K562 (cell line): Measurements from ENCODE around the gene VWA8. TPM values are rescaled to one million over a fixed set of nuclear protein-coding genes. Genes with fewer than 3 reads are reported as not detected.

Experiments used
- ATAC-seq: fragments of 200-7000 bp; cut with Tn5 transposase; 3 replicates; pipeline ENCODE4 v1.9.1; 2020; ENCODE audit warnings: moderate library complexity
- BruUV-seq: library from RNA; stranded (reverse); fragments of 400-500 nt; replicated peaks from 2 replicates; lab custom pipeline; 2021; lab: Mats Ljungman, UMichigan
- CTCF ChIA-PET: fragments of 300-600 bp; formaldehyde crosslinking; extraction: SDS; loops from one replicate; lab custom pipeline; 2021; ENCODE audit warnings: low intra/inter-chr PET ratio; lab: Yijun Ruan, JAX
- POLR2A ChIA-PET: fragments of 300-600, 350-650 bp; sonication (Branson Sonifier 250); formaldehyde crosslinking; extraction: SDS; loops from one replicate; lab custom pipeline; 2021; ENCODE audit warnings: antibody characterized with exemption, inconsistent platforms; lab: Yijun Ruan, JAX
- DNase-seq, 4 experiments: peaks; one replicate each; pipeline versions ENCODE4 v3.0.0 to v3.0.0-alpha.2; 2011 to 2018; ENCODE audit warnings: low spot score in 3 of 4, mixed read lengths in 3 of 4; ENCODE audit errors: extremely low read depth in 1 of 4
- FAIRE-seq: peaks from 2 replicates; lab custom pipeline; 2011; peaks lifted over from hg19 to GRCh38; lab: Jason Lieb, UNC
- H2AFZ ChIP-seq: 2 replicates; pipeline ENCODE4 v1.6.0; 2011; ENCODE audit warnings: low read depth, low read length, control low read depth, inconsistent platforms
- H3K27ac ChIP-seq: fragments of 200-600 bp; 3 replicates; pipeline ENCODE4 v1.8.0; 2011; ENCODE audit warnings: low read depth, mild to moderate bottlenecking, control low read depth, inconsistent platforms, low read length, moderate library complexity, mixed read lengths; ENCODE audit errors: extremely low read depth
- H3K27me3 ChIP-seq, 2 experiments: fragments of 300-600 bp in 1 of 2; 2 replicates in 1 of 2; 3 replicates in 1 of 2; pipeline versions ENCODE4 v1.6.0 to v1.8.0; 2011; ENCODE audit warnings: inconsistent platforms in 2 of 2, low read length in 2 of 2, mild to moderate bottlenecking in 1 of 2, mixed read lengths in 1 of 2, moderate library complexity in 1 of 2; ENCODE audit not compliant: control insufficient read depth in 2 of 2, insufficient read depth in 2 of 2
- H3K36me3 ChIP-seq: fragments of 300-600 bp; 3 replicates; pipeline ENCODE4 v1.8.0; 2011; ENCODE audit warnings: mild to moderate bottlenecking, low read length, inconsistent platforms; ENCODE audit not compliant: control insufficient read depth, insufficient read depth
- H3K4me1 ChIP-seq, 2 experiments: fragments of 200-600 bp in 1 of 2; replicated peaks in 1 of 2; 2 replicates in 1 of 2; 3 replicates in 1 of 2; pipeline versions ENCODE4 v1.5.1 to v1.8.0; 2011; ENCODE audit warnings: inconsistent platforms in 2 of 2, low read length in 2 of 2, mild to moderate bottlenecking in 1 of 2, mixed read lengths in 1 of 2, moderate library complexity in 1 of 2; ENCODE audit not compliant: control insufficient read depth in 2 of 2, insufficient read depth in 2 of 2
- H3K4me2 ChIP-seq: 2 replicates; pipeline ENCODE4 v1.6.1; 2011; ENCODE audit warnings: low read length, control low read depth, inconsistent platforms, mixed read lengths; ENCODE audit not compliant: insufficient read depth
- H3K4me3 ChIP-seq: fragments of 200-600 bp; sonication (generic), shearing (Covaris generic); 2 replicates; pipeline ENCODE4 v1.5.1; 2016; ENCODE audit warnings: control low read depth, inconsistent platforms
- H3K79me2 ChIP-seq: fragments of 200-600 bp; 3 replicates; pipeline ENCODE4 v1.8.0; 2011; ENCODE audit warnings: low read length, inconsistent platforms; ENCODE audit not compliant: control insufficient read depth, insufficient read depth
- H3K9ac ChIP-seq, 2 experiments: 2 replicates each; pipeline versions ENCODE4 v1.6.0 to v1.6.1; 2011; ENCODE audit warnings: low read depth in 2 of 2, low read length in 2 of 2, control low read depth in 1 of 2, inconsistent platforms in 1 of 2, mild to moderate bottlenecking in 1 of 2, mixed read lengths in 1 of 2; ENCODE audit not compliant: insufficient read depth in 1 of 2
- H3K9me1 ChIP-seq: one replicate; pipeline ENCODE4 v1.6.0; 2011; ENCODE audit warnings: inconsistent platforms, mild to moderate bottlenecking, low read length, moderate library complexity; ENCODE audit not compliant: control insufficient read depth, insufficient read depth
- H3K9me3 ChIP-seq: replicated peaks from 2 replicates; pipeline ENCODE4 v1.5.1; 2011; ENCODE audit warnings: low read depth, low read length, inconsistent platforms; ENCODE audit not compliant: control insufficient read depth, insufficient read depth
- H4K20me1 ChIP-seq: replicated peaks from 2 replicates; pipeline ENCODE4 v1.6.1; 2011; ENCODE audit warnings: low read length, inconsistent platforms, mixed read lengths; ENCODE audit not compliant: control insufficient read depth, insufficient read depth
- CHAMP1 ChIP-seq: fragments of 450-650 bp; IDR thresholded peaks from 2 replicates; pipeline ENCODE4 v1.6.1; 2016; ENCODE audit warnings: mild to moderate bottlenecking
- KDM1A ChIP-seq, 2 experiments: fragments of 450-650 bp; IDR thresholded peaks; 2 replicates each; pipeline ENCODE4 v1.6.1; 2016; ENCODE audit warnings: mild to moderate bottlenecking in 2 of 2
- MEIS2 ChIP-seq: fragments of 450-650 bp; IDR thresholded peaks from 2 replicates; pipeline ENCODE4 v1.6.1; 2014; ENCODE audit warnings: mild to moderate bottlenecking; ENCODE audit not compliant: partially characterized antibody
- RBBP5 ChIP-seq: fragments of 200-600 bp; sonication (generic); IDR thresholded peaks from 2 replicates; pipeline ENCODE4 v1.6.1; 2012; ENCODE audit warnings: borderline replicate concordance, mild to moderate bottlenecking, low read length, control low read depth, inconsistent platforms; ENCODE audit not compliant: insufficient read depth, poor library complexity, severe bottlenecking
- SMARCC2 ChIP-seq: fragments of 450-650 bp; IDR thresholded peaks from 2 replicates; pipeline ENCODE4 v1.6.1; 2017; ENCODE audit warnings: antibody characterized with exemption, moderate library complexity, mild to moderate bottlenecking, low read depth
- THRAP3 ChIP-seq: fragments of 450-650 bp; IDR thresholded peaks from 2 replicates; pipeline ENCODE4 v1.6.1; 2016; ENCODE audit warnings: mild to moderate bottlenecking, inconsistent platforms, borderline replicate concordance
- THRB ChIP-seq: fragments of 450-650 bp; formaldehyde crosslinking; conservative IDR thresholded peaks from 2 replicates; pipeline ENCODE4 v1.4.0; 2022; ENCODE audit warnings: mild to moderate bottlenecking, missing genetic modification characterization
- TSHZ1 ChIP-seq: fragments of 250-450 bp; sonication (Bioruptor Pico); IDR thresholded peaks from 2 replicates; pipeline ENCODE4 v1.4.0; 2020; ENCODE audit warnings: mild to moderate bottlenecking, moderate library complexity
- in situ Hi-C: fragments of 300-500 bp; cut with MboI; formaldehyde crosslinking; loops from 4 replicates; pipeline ENCODE4 v1.15.0; 2018; ENCODE audit warnings: inconsistent platforms, mixed read lengths
- intact Hi-C: fragments of 100-400 bp; cut with micrococcal nuclease; formaldehyde crosslinking; loops from 2 replicates; pipeline ENCODE4 v1.14.2; 2022
- polyA plus RNA-seq, 8 experiments: library from polyadenylated mRNA; depleted of rRNA in 4 of 8; stranded (reverse) in 5 of 8; unstranded in 3 of 8; fragments of >200 nt; fragmentation: Nextera tagmentation in 2 of 8; fragmentation: Illumina TruSeq in 1 of 8; extraction: Ambion mirVana in 2 of 8; extraction: Trizol in 1 of 8; gene quantifications; 2 replicates each; pipeline versions ENCODE4 v1.2.1 to v1.2.3, GENCODE V29; 2011 to 2014; ENCODE audit warnings: inconsistent platforms in 1 of 8, missing spikeins in 1 of 8
- total RNA-seq, 7 experiments: library from RNA; depleted of rRNA in 6 of 7; stranded (reverse); fragments of >200 nt in 6 of 7; fragmentation: Illumina TruSeq in 2 of 7; extraction: Trizol in 2 of 7; gene quantifications; 2 replicates each; pipeline versions ENCODE4 v1.2.1 to v1.2.3, GENCODE V29; 2011 to 2021; ENCODE audit warnings: low replicate concordance in 1 of 7

The VWA8 gene
- total and polyA plus RNA-seq, 9 of the 15 experiments (the other 6 are each of a cell fraction or from before 2014, with no cell fraction given) = 2.1 to 18.5 (median 13.3) TPM

GRCh38 chr13:41624041-41624440, 336.9 kb downstream of the VWA8 start:
- H3K79me2 ChIP-seq = no peaks in the 10 kb centered on the region
- BruUV-seq = no TSS peak
- DNase-seq = no peak
- H3K4me3 ChIP-seq = no peak overlapping the region
- no peak overlapping the region for H3K4me2 ChIP-seq
- ATAC-seq = no peak
- no peak overlapping the region for H3K27ac ChIP-seq
- CTCF ChIA-PET = no interaction called here
- H2AFZ ChIP-seq = no peak overlapping the region
- intact Hi-C loops (no loop called here), in situ Hi-C loops (no loop called here)
- no peaks in the 10 kb centered on the region for H3K27me3 ChIP-seq
- H3K9ac ChIP-seq = no peak overlapping the region
- POLR2A ChIA-PET = no interaction called here
- FAIRE-seq = no peak
- no peaks in the 10 kb centered on the region for H3K36me3 ChIP-seq
- TF ChIP-seq TSHZ1 (CRISPR knock-in tag) (no peak), KDM1A (IDR thresholded peaks at IDR 0.05) (no peak), CHAMP1 (no peak), THRB (CRISPR knock-in tag) (no peak), RBBP5 (no peak), SMARCC2 (no peak), THRAP3 (no peak), MEIS2 (no peak)
- H3K9me3 ChIP-seq = no peaks in the 10 kb centered on the region
- H3K9me1 ChIP-seq = no peaks in the 10 kb centered on the region
- H4K20me1 ChIP-seq = no peaks in the 10 kb centered on the region
- H3K4me1 ChIP-seq = no peaks in the 10 kb centered on the region
